Epithelial cell of esophagus (primary cell): ENCODE data around the gene GLRX5.

ENCODE experiments used
- DNase-seq: peaks from one replicate; pipeline ENCODE4 v3.0.0; 2010; ENCODE audit warnings: low read depth
- H3K4me3 ChIP-seq: 2 replicates; pipeline ENCODE4 v1.5.1; 2011; ENCODE audit warnings: mild to moderate bottlenecking, low read length, control low read depth
- CTCF ChIP-seq: IDR thresholded peaks from 2 replicates; pipeline ENCODE4 v1.5.1; 2011; ENCODE audit warnings: low read depth, mild to moderate bottlenecking, low read length, control low read depth, inconsistent platforms; ENCODE audit not compliant: insufficient read depth; ENCODE audit errors: missing control alignments

GLRX5 gene

GRCh38 chr14:95557291-95557690 is 22.4 kb downstream of the GLRX5 start:
- no peak overlapping the region for H3K4me3 ChIP-seq
- DNase-seq, result no peak
- no peak for TF ChIP-seq CTCF

DNA sequence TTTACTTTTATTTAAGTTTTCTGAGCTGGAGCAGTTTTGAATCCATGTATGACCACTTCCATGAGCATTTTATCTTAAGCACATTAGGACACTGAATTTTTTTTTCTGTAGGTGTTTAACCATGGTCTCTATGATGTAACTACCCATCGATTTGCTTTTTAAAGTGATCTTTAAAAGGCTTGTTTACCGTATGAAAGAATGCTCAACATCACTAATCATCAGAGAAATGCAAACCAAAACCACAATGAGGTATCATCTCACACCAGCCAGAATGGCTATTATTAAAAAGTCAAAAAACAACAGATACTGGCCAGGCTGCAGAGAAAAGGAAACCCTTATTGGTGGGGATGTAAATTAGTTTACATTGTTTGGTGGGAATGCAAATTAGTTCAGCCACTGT is 23.0 kb downstream of the GLRX5 start:
- DNase-seq, result no peak
- no peak for TF ChIP-seq CTCF

DNA sequence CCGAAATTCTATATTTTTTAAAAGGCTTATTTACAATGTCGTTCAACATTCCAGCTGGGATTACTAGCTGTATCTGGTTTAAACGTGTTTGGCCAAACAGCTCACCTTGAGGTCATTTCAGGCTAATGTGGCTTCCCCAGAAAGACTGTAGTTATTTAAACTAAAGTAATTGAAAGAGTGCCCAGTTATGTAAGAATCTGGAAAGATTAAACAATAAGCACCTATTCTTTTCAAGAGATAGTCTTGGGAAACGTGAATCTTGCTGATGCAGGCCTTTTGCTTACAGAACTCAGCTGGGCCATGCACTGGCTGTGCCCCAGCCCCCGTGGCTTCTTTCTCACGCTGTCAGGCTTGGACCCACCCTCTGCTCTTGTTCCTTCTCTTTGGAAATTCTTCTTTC is 24.4 kb downstream of the GLRX5 start:
- no peak for TF ChIP-seq CTCF
- H3K4me3 ChIP-seq, result no peak overlapping the region
- DNase-seq, result peak; percentile 17

More for the DNA sequence above, 23.0 kb downstream of the GLRX5 start:
- no peak overlapping the region for H3K4me3 ChIP-seq

DNA sequence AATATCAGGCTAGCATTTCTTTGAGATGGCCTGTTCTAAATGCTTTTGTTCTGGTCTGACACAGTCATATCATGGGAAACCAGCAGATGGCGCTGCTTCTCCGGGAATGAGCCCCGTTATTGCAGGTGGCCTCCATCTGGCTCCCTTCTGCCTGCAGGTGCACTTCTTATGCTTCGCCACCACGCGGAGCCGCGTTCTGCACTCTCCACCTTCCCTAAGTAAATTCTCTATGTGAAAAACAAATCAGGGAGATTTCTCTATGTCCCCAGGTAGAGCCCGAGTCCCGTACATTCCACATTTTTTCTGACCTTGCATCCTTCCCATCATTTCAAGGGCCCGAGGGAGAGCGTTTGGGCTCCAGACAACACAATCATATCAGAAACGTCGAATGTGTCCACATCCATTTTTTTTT is 26.2 kb downstream of the GLRX5 start:
- H3K4me3 ChIP-seq, result no peak overlapping the region
- peak; percentile 89 for DNase-seq
- TF ChIP-seq CTCF, result peak; percentile 98

DNA sequence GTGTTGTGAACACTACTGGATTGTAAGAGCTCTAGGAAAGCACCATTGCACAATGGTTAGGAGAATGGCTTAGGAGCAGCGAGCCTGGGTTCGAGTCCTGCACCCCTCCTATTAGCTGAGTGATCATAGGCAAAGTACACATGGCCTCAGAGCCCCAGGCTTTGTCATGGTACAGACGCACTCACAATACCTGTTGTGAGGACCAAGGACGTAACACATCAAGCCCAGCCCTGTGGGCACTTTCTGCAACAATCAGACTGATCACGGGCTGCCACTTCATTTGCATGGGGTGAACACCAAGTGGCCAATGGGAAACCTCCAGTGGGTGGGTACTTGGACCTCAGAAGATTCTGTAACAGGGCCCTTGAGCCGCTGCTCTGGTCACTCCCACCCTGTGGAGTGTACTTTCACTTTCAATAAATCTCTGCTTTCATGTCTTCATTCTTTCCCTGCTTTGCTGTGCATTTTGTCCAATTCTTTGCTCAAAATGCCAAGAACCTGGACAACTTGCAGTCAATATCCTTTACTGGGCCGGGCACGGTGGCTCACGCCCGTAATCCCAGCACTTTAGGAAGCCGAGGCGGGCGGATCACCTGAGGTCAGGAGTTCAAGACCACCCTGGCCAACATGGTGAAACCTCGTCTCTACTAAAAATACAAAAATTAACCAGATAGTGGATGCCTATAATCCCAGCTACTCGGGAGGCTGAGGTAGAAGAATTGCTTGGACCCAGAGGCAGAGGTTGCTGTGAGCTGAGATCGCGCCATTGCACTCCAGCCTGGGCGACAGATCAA is 28.2 kb downstream of the GLRX5 start:
- TF ChIP-seq CTCF, result no peak
- no peak overlapping the region for H3K4me3 ChIP-seq
- peak; percentile 3 for DNase-seq

- no peak for TF ChIP-seq CTCF
- DNase-seq, result no peak
- no peak overlapping the region for H3K4me3 ChIP-seq
Observed at GRCh38 chr14:95564060-95564459, 29.2 kb downstream of the GLRX5 start.

DNA sequence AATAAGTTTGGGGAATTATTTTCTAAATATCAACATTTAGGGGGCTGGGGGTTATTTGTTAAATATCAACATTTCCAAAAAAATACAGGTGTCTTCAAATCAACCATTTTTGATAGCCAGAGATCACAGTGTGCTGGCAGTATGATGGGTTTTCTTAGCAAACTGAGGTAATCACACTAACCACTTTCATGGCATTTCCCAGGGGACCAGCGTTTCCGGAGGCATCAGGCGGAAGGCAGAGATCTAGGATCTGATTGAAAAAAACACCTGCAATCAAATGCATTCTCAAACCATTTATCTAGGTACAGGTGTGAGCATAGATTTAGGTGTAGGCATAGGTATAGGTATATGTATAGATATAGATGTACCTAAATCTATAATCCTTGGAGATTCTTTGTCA is 34.6 kb downstream of the GLRX5 start:
- no peak overlapping the region for H3K4me3 ChIP-seq
- DNase-seq, result no peak
- TF ChIP-seq CTCF, result no peak
